ENCODE measurements around the gene TRPM1. TPM values are rescaled to one million over a fixed set of nuclear protein-coding genes. Genes with fewer than 3 reads are reported as not detected.
A peak's percentile ranks its signal among the peaks of the same experiment; 100 is the strongest.

TRPM1 gene
- total RNA-seq, 2 donors from 2014 or later = not detected

DNA sequence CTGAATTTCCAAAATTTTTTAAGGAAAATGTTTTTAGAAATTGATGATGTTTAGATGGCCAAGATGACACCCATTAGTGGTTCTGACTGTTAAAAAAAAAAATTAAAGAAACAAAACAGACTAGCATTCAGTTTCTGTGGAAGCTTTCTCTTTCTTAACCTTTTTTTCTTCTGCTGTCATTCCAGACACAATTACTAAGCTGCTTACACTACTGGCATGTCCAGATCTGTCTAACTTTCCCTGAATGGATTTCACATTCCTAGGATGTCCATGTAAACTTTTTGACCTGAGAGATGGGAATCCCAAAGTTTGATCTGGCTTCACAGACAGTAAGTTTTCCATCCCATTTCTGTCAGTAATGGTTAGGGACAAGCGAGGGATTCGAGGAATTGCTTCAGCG, 99.8 kb downstream of the TRPM1 start:
- H3K4me3 Mint-ChIP-seq = no peak overlapping the region
- peaks cover 46% of the 10 kb centered on the region for H3K27me3 Mint-ChIP-seq
- ATAC-seq (no peak), DNase-seq (no peak)
- H3K4me1 Mint-ChIP-seq = peaks cover 10% of the 10 kb centered on the region
- H3K9me3 ChIP-seq (ENCODE audit: control insufficient read depth, low read length, poor library complexity, severe bottlenecking) = no peaks in the 10 kb centered on the region
- no peaks in the 10 kb centered on the region for H3K36me3 Mint-ChIP-seq (ENCODE audit: low read depth)
- no peak overlapping the region for H3K27ac Mint-ChIP-seq

GRCh38 chr15:30999729-31000128, 101.8 kb downstream of the TRPM1 start:
- no peak for DNase-seq
- ATAC-seq = no peak
- peaks cover 32% of the 10 kb centered on the region for H3K27me3 Mint-ChIP-seq

GRCh38 chr15:30997270-30997669, 104.3 kb downstream of the TRPM1 start:
- Mint-ChIP-seq H3K4me3 (no peak overlapping the region), H3K36me3 (ENCODE audit: low read depth) (no peaks in the 10 kb centered on the region), H3K4me1 (peaks cover 2% of the 10 kb centered on the region), H3K27ac (no peak overlapping the region), H3K27me3 (peaks cover 17% of the 10 kb centered on the region)
- DNase-seq (no peak), ATAC-seq (no peak)
- no peaks in the 10 kb centered on the region for H3K9me3 ChIP-seq (ENCODE audit: control insufficient read depth, low read length, poor library complexity, severe bottlenecking)

More at GRCh38 chr15:30999729-31000128, 101.8 kb downstream of the TRPM1 start:
- Mint-ChIP-seq H3K4me3 (no peak overlapping the region), H3K27ac (no peak overlapping the region), H3K36me3 (ENCODE audit: low read depth) (no peaks in the 10 kb centered on the region), H3K4me1 (peaks cover 5% of the 10 kb centered on the region)
- H3K9me3 ChIP-seq (ENCODE audit: control insufficient read depth, low read length, poor library complexity, severe bottlenecking) = no peaks in the 10 kb centered on the region

- peaks cover 14% of the 10 kb centered on the region for H3K4me1 Mint-ChIP-seq
- no peaks in the 10 kb centered on the region for H3K27me3 Mint-ChIP-seq
- H3K9me3 ChIP-seq (ENCODE audit: control insufficient read depth, low read length, poor library complexity, severe bottlenecking) = no peaks in the 10 kb centered on the region
- peak overlapping the region; percentile 60 for H3K27ac Mint-ChIP-seq
- peaks cover 3% of the 10 kb centered on the region for H3K36me3 Mint-ChIP-seq (ENCODE audit: low read depth)
- no peak for ATAC-seq
- no peak for DNase-seq
- H3K4me3 Mint-ChIP-seq = peak overlapping the region; percentile 84
Measured at GRCh38 chr15:30992249-30992864, 109.2 kb downstream of the TRPM1 start.

GRCh38 chr15:30991255-30992235, 110.0 kb downstream of the TRPM1 start, which contains the start of gene MTMR10:
Gene MTMR10, minus strand, starts transcription at chr15:30991628. Its CDS starts 122 bp downstream, at chr15:30991506.
- H3K4me1 Mint-ChIP-seq = peaks cover 18% of the 10 kb centered on the region
- DNase-seq (peak; percentile 63 to 72 (median 67)), ATAC-seq (peak; percentile 93)
- no peaks in the 10 kb centered on the region for H3K27me3 Mint-ChIP-seq
- H3K27ac Mint-ChIP-seq = peak within 1 kb of the TSS; percentile 91
- H3K36me3 Mint-ChIP-seq (ENCODE audit: low read depth) = peaks cover 3% of the 10 kb centered on the region
- H3K4me3 Mint-ChIP-seq = peak within 1 kb of the TSS; percentile 97
- no peaks in the 10 kb centered on the region for H3K9me3 ChIP-seq (ENCODE audit: control insufficient read depth, low read length, poor library complexity, severe bottlenecking)

- peak overlapping the region; percentile 91 for H3K27ac Mint-ChIP-seq
- no peak for ATAC-seq
- H3K4me1 Mint-ChIP-seq = peaks cover 21% of the 10 kb centered on the region
- no peak for DNase-seq
- peaks cover 3% of the 10 kb centered on the region for H3K36me3 Mint-ChIP-seq (ENCODE audit: low read depth)
- H3K4me3 Mint-ChIP-seq = peak overlapping the region; percentile 97
- H3K9me3 ChIP-seq (ENCODE audit: control insufficient read depth, low read length, poor library complexity, severe bottlenecking) = no peaks in the 10 kb centered on the region
- no peaks in the 10 kb centered on the region for H3K27me3 Mint-ChIP-seq
Measured at GRCh38 chr15:30990446-30991254, 110.9 kb downstream of the TRPM1 start.

GRCh38 chr15:30990036-30990435, 111.5 kb downstream of the TRPM1 start:
- H3K4me1 Mint-ChIP-seq = peaks cover 24% of the 10 kb centered on the region
- H3K9me3 ChIP-seq (ENCODE audit: control insufficient read depth, low read length, poor library complexity, severe bottlenecking) = no peaks in the 10 kb centered on the region
- peak overlapping the region; percentile 97 for H3K4me3 Mint-ChIP-seq
- no peak for ATAC-seq
- peaks cover 3% of the 10 kb centered on the region for H3K36me3 Mint-ChIP-seq (ENCODE audit: low read depth)
- no peaks in the 10 kb centered on the region for H3K27me3 Mint-ChIP-seq
- DNase-seq = no peak
- peak overlapping the region; percentile 91 for H3K27ac Mint-ChIP-seq

GRCh38 chr15:30985081-30985531, 116.4 kb downstream of the TRPM1 start:
- no peak overlapping the region for H3K4me3 Mint-ChIP-seq

DNA sequence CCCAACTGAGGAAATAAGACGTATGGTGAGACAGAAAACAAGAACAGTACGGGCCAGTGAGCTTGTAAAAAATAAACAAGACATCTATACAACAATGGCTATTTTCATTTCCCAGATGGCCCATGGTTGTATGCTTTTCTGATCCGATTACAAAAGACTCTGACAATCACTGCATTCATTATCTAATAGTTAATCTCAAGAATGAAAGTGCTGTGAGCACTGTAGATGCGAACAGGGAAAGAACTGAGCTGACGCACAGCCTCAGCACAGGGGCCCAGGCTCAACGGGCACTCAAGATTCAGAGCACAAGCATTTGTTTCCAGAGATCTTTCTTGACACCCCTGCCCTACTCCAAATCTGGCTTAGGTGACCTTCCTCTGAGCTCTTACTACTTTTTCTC, 117.0 kb downstream of the TRPM1 start:
- Mint-ChIP-seq H3K27ac (peak overlapping the region; percentile 41), H3K36me3 (ENCODE audit: low read depth) (peaks cover 17% of the 10 kb centered on the region), H3K4me3 (no peak overlapping the region), H3K4me1 (peaks cover 49% of the 10 kb centered on the region), H3K27me3 (no peaks in the 10 kb centered on the region)
- ATAC-seq = no peak
- no peak for DNase-seq
- no peaks in the 10 kb centered on the region for H3K9me3 ChIP-seq (ENCODE audit: control insufficient read depth, low read length, poor library complexity, severe bottlenecking)

More at GRCh38 chr15:30985081-30985531, 116.4 kb downstream of the TRPM1 start:
- H3K4me1 Mint-ChIP-seq = peaks cover 46% of the 10 kb centered on the region
- H3K27me3 Mint-ChIP-seq = no peaks in the 10 kb centered on the region
- peak overlapping the region; percentile 41 for H3K27ac Mint-ChIP-seq
- no peak for DNase-seq
- H3K36me3 Mint-ChIP-seq (ENCODE audit: low read depth) = peaks cover 16% of the 10 kb centered on the region
- no peak for ATAC-seq
- H3K9me3 ChIP-seq (ENCODE audit: control insufficient read depth, low read length, poor library complexity, severe bottlenecking) = no peaks in the 10 kb centered on the region

- Mint-ChIP-seq H3K4me1 (peaks cover 54% of the 10 kb centered on the region), H3K27ac (peak overlapping the region; percentile 41), H3K36me3 (ENCODE audit: low read depth) (peaks cover 17% of the 10 kb centered on the region), H3K4me3 (no peak overlapping the region), H3K27me3 (no peaks in the 10 kb centered on the region)
- DNase-seq (no peak), ATAC-seq (no peak)
- no peaks in the 10 kb centered on the region for H3K9me3 ChIP-seq (ENCODE audit: control insufficient read depth, low read length, poor library complexity, severe bottlenecking)
Measured at GRCh38 chr15:30984118-30984517, 117.4 kb downstream of the TRPM1 start.

- Mint-ChIP-seq H3K27ac (no peak overlapping the region), H3K36me3 (ENCODE audit: low read depth) (peaks cover 14% of the 10 kb centered on the region), H3K27me3 (no peaks in the 10 kb centered on the region), H3K4me1 (peaks cover 44% of the 10 kb centered on the region), H3K4me3 (no peak overlapping the region)
- DNase-seq = no peak
- no peak for ATAC-seq
- no peaks in the 10 kb centered on the region for H3K9me3 ChIP-seq (ENCODE audit: control insufficient read depth, low read length, poor library complexity, severe bottlenecking)
Measured at GRCh38 chr15:30979457-30979856, 122.1 kb downstream of the TRPM1 start.

- ATAC-seq (no peak), DNase-seq (no peak)
- peaks cover 36% of the 10 kb centered on the region for H3K4me1 Mint-ChIP-seq
- H3K9me3 ChIP-seq (ENCODE audit: control insufficient read depth, low read length, poor library complexity, severe bottlenecking) = no peaks in the 10 kb centered on the region
- no peak overlapping the region for H3K4me3 Mint-ChIP-seq
- no peak overlapping the region for H3K27ac Mint-ChIP-seq
- H3K36me3 Mint-ChIP-seq (ENCODE audit: low read depth) = peaks cover 9% of the 10 kb centered on the region
- H3K27me3 Mint-ChIP-seq = no peaks in the 10 kb centered on the region
Measured at GRCh38 chr15:30978328-30978727, 123.2 kb downstream of the TRPM1 start.

- ATAC-seq (no peak), DNase-seq (no peak)
- no peaks in the 10 kb centered on the region for H3K36me3 Mint-ChIP-seq (ENCODE audit: low read depth)
- no peaks in the 10 kb centered on the region for H3K27me3 Mint-ChIP-seq
- H3K4me3 Mint-ChIP-seq = no peak overlapping the region
- no peak overlapping the region for H3K27ac Mint-ChIP-seq
- no peaks in the 10 kb centered on the region for H3K9me3 ChIP-seq (ENCODE audit: control insufficient read depth, low read length, poor library complexity, severe bottlenecking)
- peaks cover 15% of the 10 kb centered on the region for H3K4me1 Mint-ChIP-seq
Measured at GRCh38 chr15:30974112-30974511, 127.4 kb downstream of the TRPM1 start.
